Brain microvascular endothelial cell (primary cell): Measurements from ENCODE around the gene NME1.

Experiments used
- DNase-seq: peaks from one replicate; pipeline ENCODE4 v3.0.0-alpha.2; 2020
- H3K27ac ChIP-seq: fragments of 250-450 bp; sonication (Bioruptor Pico); 2 replicates; pipeline ENCODE4 v1.5.1; 2020; ENCODE audit warnings: mild to moderate bottlenecking, moderate library complexity
- H3K27me3 ChIP-seq: fragments of 250-450 bp; sonication (Bioruptor Pico); replicated peaks from 2 replicates; pipeline ENCODE4 v1.5.1; 2020; ENCODE audit warnings: mild to moderate bottlenecking
- H3K36me3 ChIP-seq: fragments of 250-450 bp; sonication (Bioruptor Pico); replicated peaks from 2 replicates; pipeline ENCODE4 v1.5.1; 2020; ENCODE audit warnings: mild to moderate bottlenecking
- H3K4me3 ChIP-seq: 2 replicates; pipeline ENCODE4 v1.5.1; 2011; ENCODE audit warnings: low read depth, mild to moderate bottlenecking, control low read depth, low read length, moderate library complexity
- in situ Hi-C: cut with HindIII; loops from 2 replicates; pipeline ENCODE4 v1.10.0; 2017; ENCODE audit warnings: low sequenced_read_pairs, low pct_ligation_motif_present
- TF ChIP-seq, protein P1 (sequence below): IDR thresholded peaks from 2 replicates; pipeline ENCODE4 v1.5.1; 2011; ENCODE audit warnings: low read depth, mild to moderate bottlenecking, moderate library complexity, low read length, control low read depth, inconsistent platforms; ENCODE audit errors: missing control alignments

NME1 gene

DNA sequence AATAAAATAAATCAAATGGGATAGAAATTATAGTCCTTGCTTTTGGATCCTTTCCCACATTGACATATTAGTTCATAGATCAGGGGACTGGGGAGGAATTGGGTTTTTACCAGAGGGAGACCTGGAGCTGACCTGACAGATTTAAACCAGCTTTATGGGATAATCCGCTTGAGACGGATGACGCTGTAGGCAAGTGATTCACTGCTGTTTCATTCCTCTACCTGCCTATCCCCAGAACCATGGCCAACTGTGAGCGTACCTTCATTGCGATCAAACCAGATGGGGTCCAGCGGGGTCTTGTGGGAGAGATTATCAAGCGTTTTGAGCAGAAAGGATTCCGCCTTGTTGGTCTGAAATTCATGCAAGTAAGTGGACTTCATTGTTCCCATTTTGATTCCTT lies 2.1 kb downstream of the NME1 start:
- peaks cover 31% of the 10 kb centered on the region for H3K36me3 ChIP-seq
- H3K4me3 ChIP-seq, result no peak overlapping the region

DNA sequence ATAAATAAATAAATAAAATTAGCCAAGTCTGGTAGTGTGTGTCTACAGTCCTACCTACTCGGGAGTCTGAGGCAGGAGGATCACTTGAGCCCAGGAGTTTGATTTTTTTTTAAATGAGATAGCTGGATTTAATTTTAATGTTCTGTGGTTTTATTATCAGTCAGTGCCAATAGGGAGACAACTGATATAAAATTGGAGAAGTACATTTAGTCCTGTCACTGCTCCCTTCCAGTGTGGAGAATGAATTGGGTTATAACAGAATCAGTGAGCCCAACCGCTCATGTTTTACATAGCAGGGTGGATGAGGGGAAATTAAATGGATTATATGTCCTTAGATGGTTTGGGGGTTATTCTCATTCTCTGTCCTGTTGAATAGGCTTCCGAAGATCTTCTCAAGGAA lies 6.2 kb downstream of the NME1 start:
- Histone ChIP-seq H3K27ac (no peak overlapping the region), H3K4me3 (no peak overlapping the region), H3K27me3 (no peaks in the 10 kb centered on the region), H3K36me3 (peaks cover 57% of the 10 kb centered on the region)
- in situ Hi-C loops, result no loop called here
- TF ChIP-seq, protein P1, sequence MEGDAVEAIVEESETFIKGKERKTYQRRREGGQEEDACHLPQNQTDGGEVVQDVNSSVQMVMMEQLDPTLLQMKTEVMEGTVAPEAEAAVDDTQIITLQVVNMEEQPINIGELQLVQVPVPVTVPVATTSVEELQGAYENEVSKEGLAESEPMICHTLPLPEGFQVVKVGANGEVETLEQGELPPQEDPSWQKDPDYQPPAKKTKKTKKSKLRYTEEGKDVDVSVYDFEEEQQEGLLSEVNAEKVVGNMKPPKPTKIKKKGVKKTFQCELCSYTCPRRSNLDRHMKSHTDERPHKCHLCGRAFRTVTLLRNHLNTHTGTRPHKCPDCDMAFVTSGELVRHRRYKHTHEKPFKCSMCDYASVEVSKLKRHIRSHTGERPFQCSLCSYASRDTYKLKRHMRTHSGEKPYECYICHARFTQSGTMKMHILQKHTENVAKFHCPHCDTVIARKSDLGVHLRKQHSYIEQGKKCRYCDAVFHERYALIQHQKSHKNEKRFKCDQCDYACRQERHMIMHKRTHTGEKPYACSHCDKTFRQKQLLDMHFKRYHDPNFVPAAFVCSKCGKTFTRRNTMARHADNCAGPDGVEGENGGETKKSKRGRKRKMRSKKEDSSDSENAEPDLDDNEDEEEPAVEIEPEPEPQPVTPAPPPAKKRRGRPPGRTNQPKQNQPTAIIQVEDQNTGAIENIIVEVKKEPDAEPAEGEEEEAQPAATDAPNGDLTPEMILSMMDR, result no peak
- DNase-seq, result no peak

More for the DNA sequence above, 2.1 kb downstream of the NME1 start:
- no peak overlapping the region for H3K27ac ChIP-seq
- H3K27me3 ChIP-seq, result no peaks in the 10 kb centered on the region
- in situ Hi-C loops, result no loop called here
- TF ChIP-seq, protein P1, result no peak
- DNase-seq, result no peak

DNA sequence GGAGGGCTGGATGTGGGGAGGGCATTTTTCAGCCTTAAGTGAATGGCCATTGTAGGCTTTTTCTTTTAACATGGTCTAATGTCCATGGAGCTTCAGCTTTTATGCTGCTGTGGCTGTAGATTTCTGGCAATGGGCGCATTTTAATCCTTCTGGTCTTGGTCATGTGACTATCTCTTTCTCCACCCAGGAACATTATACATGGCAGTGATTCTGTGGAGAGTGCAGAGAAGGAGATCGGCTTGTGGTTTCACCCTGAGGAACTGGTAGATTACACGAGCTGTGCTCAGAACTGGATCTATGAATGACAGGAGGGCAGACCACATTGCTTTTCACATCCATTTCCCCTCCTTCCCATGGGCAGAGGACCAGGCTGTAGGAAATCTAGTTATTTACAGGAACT lies 8.2 kb downstream of the NME1 start:
- Histone ChIP-seq H3K4me3 (no peak overlapping the region), H3K27ac (no peak overlapping the region), H3K36me3 (peaks cover 50% of the 10 kb centered on the region), H3K27me3 (no peaks in the 10 kb centered on the region)
- in situ Hi-C loops, result no loop called here
- no peak for DNase-seq
- TF ChIP-seq, protein P1, result no peak

DNA sequence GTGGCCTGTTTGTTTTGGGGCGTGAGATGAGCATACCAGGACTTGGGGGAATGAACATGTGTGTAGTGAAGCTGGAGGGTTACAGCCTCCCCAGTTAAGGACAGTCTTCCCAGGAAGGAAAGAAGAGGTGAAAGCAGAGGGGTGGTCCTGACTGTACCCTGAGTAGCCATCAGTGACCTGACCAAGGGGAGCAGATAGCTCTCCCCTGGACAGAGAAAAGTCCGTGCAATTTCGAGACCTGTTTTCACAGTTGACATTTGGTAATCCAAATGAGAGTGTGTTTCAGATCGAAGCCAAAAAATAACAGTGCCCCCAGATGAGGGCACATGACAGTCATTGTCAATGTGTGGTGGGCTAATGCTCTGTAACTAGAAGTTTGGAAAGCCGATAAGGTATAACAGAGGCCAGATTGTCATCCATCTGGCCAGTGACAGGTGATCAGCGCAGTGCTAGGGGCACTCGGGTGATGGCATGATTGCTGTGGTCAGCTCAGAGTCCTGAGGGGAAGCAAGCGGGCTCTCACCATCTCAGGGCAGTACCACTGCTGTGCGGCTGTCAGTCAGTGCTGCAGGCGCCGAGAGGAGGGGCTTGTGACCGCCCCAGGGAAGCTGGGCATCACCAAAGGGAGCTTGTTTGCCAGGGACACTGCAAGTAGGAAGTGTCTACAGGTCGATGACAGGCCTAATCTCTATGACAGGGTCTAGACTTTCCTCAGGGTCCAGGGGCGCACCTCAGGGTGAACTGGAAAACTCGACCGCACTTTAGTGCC lies 11.7 kb downstream of the NME1 start:
- DNase-seq, result no peak
- TF ChIP-seq, protein P1, result no peak
- in situ Hi-C loops, result no loop called here
- Histone ChIP-seq H3K27ac (no peak overlapping the region), H3K27me3 (no peaks in the 10 kb centered on the region), H3K36me3 (peaks cover 50% of the 10 kb centered on the region), H3K4me3 (peak overlapping the region; percentile 91)

DNA sequence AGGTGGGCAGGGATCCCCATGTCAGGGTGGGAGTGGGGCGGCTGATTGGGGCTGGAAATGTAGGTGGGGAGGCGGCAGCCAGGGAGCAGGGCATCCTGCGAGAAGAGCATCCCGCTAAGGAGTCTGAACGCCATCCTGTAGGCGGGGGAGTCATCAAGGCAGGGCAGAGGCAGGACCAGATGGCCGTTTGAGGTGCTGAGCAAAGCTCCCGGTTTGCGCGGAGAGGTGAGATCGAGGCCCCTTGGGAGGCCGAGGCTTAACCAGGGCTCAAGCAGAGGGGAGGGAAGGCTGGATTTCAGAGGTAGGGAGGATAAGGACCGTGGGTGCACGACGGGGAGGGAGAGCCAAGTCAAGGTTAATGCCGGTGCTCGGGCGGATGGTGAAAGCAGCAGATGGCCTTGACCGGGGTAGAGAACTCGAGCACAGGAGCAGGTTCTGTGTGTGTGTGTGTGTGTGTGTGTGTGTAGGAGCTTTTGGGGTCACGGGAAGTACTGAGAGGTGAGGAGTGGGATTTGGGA lies 12.4 kb downstream of the NME1 start:
- DNase-seq, result no peak
- H3K4me3 ChIP-seq, result peak overlapping the region; percentile 91

More for the DNA sequence above, 12.4 kb downstream of the NME1 start:
- Histone ChIP-seq H3K27me3 (no peaks in the 10 kb centered on the region), H3K27ac (peak overlapping the region; percentile 80), H3K36me3 (peaks cover 50% of the 10 kb centered on the region)
- in situ Hi-C loops, result no loop called here
- TF ChIP-seq, protein P1, result no peak
